ENCODE results near the gene DUSP7.

Gene DUSP7

DNA sequence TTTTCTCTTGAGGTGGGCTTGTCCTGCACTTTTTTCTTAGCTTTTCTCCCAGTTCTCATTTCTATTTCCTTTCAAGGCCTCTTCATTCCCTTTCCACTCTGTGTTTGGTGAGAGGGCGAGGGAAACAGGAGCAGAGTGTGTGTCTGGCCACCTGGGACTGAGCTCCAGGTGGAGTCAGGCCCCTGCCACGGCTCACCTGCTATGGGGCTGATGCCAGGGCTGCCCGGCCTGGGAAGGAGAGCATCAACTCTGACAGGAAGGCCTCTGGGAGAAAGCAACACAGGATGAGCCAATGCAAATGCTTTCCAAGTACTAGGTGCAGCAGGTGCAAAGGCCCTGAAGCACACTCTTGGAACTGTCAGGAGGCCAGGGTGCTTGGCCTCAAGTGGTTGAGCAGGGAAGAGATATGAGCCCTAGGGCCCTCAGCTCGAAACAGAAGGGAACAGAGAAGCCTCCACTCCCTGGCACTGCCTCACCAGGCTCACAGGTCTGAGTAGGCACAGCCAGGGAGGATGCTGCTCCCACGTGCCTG, 27.3 kb upstream of the DUSP7 start:
- Histone ChIP-seq H3F3A (ENCODE audit: control insufficient read depth, insufficient read depth) (no peaks in the 10 kb centered on the region), H3K27ac (ENCODE audit: low read depth, low read length) (no peak overlapping the region), H3K4me3 (ENCODE audit: low read length) (no peak overlapping the region), H3K4me2 (ENCODE audit: low read length) (no peak overlapping the region), H3K9me2 (replicated peaks; ENCODE audit: control insufficient read depth, low read length) (no peaks in the 10 kb centered on the region), H4K20me1 (ENCODE audit: control insufficient read depth, insufficient read depth, low read depth, low read length) (no peaks in the 10 kb centered on the region), H3K79me2 (ENCODE audit: control insufficient read depth, low read length) (no peaks in the 10 kb centered on the region), H3K27me3 (ENCODE audit: control insufficient read depth, low read length) (no peaks in the 10 kb centered on the region), H3K4me1 (ENCODE audit: control insufficient read depth, low read length) (peaks cover 18% of the 10 kb centered on the region), H3K36me3 (ENCODE audit: control insufficient read depth, low read length) (no peaks in the 10 kb centered on the region), H3K9me3 (ENCODE audit: control insufficient read depth, insufficient read depth, low read length) (no peaks in the 10 kb centered on the region)
- TF ChIP-seq EZH2phosphoT487 (IDR thresholded peaks at IDR 0.05; ENCODE audit: borderline replicate concordance, low read length), result no peak
- TF ChIP-seq, protein P1, sequence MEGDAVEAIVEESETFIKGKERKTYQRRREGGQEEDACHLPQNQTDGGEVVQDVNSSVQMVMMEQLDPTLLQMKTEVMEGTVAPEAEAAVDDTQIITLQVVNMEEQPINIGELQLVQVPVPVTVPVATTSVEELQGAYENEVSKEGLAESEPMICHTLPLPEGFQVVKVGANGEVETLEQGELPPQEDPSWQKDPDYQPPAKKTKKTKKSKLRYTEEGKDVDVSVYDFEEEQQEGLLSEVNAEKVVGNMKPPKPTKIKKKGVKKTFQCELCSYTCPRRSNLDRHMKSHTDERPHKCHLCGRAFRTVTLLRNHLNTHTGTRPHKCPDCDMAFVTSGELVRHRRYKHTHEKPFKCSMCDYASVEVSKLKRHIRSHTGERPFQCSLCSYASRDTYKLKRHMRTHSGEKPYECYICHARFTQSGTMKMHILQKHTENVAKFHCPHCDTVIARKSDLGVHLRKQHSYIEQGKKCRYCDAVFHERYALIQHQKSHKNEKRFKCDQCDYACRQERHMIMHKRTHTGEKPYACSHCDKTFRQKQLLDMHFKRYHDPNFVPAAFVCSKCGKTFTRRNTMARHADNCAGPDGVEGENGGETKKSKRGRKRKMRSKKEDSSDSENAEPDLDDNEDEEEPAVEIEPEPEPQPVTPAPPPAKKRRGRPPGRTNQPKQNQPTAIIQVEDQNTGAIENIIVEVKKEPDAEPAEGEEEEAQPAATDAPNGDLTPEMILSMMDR (IDR thresholded peaks at IDR 0.05; ENCODE audit: low read depth, low read length, poor library complexity, severe bottlenecking), result no peak

DNA sequence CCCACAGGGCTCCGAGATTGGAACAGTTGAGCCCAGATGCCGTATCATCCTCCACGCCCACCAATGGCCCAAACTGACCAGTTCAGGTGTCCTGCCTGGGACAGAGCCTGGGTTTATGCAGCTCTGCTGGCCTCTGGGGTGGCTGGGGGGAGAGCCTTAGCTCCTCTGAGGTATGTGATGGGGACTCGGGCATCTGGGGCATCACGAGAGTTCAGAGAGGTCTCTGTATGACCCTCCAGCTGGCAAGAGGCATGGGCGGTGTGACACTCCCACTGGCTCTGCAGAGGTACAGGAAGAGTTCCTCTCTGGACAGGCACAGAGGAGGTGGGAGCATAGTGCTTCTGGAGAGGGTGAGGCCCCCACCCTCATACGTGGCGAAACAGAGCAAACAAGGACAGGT, 26.6 kb upstream of the DUSP7 start:
- Histone ChIP-seq H3K27me3 (ENCODE audit: control insufficient read depth, low read length) (no peaks in the 10 kb centered on the region), H3F3A (ENCODE audit: control insufficient read depth, insufficient read depth) (no peaks in the 10 kb centered on the region), H4K20me1 (ENCODE audit: control insufficient read depth, insufficient read depth, low read depth, low read length) (no peaks in the 10 kb centered on the region), H3K4me3 (ENCODE audit: low read length) (no peak overlapping the region), H3K79me2 (ENCODE audit: control insufficient read depth, low read length) (no peaks in the 10 kb centered on the region), H3K27ac (ENCODE audit: low read depth, low read length) (no peak overlapping the region), H3K36me3 (ENCODE audit: control insufficient read depth, low read length) (no peaks in the 10 kb centered on the region), H3K9me3 (ENCODE audit: control insufficient read depth, insufficient read depth, low read length) (no peaks in the 10 kb centered on the region), H3K9me2 (replicated peaks; ENCODE audit: control insufficient read depth, low read length) (no peaks in the 10 kb centered on the region), H3K4me2 (ENCODE audit: low read length) (no peak overlapping the region), H3K4me1 (ENCODE audit: control insufficient read depth, low read length) (peaks cover 14% of the 10 kb centered on the region)
- no peak for TF ChIP-seq EZH2phosphoT487 (IDR thresholded peaks at IDR 0.05; ENCODE audit: borderline replicate concordance, low read length)

DNA sequence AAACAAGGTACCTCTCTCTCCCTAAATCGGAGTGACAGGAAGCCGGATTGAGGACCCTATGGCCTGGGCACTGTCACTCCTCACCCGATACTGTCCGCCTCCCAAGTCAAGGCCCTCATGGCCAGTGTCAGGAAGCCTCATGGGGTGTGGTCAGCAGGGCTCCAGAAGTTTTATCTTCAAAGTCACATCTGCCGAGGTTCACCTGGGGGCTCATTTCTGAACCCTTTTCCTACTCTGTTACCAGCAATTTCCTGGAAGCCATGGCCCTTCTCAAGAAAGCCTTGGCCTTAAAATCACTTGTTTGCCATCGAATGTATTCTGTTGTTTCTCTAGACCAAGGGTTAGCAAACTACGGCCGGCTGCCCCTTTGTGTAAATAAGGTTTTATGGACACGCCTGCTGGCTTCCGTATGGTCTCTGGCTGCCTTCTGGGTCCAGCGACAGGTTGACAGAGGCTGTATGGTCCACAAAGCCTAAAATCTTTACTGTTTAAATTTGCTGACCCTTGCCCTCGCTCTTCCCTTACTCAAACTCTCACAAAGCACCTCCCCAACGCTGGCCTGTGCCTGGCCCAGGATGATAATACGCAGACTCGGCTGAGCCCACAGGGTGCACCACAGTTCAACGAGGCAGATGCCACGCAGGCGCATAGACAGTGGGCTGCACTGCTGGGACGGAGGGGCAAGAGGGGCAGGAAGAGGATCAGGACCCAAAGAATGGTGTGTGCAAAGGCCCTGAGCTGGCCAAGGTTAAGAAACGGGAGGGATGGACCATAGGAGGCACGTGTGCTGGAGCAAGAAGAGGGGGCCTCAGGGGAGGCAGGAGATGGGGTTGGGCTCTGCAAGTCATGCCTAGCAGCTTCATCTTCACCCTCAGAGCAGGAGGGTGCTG, 24.7 kb upstream of the DUSP7 start:
- no peaks in the 10 kb centered on the region for H3K36me3 ChIP-seq (ENCODE audit: control insufficient read depth, low read length)
- no peak overlapping the region for H3K27ac ChIP-seq (ENCODE audit: low read depth, low read length)
- H3K9me3 ChIP-seq (ENCODE audit: control insufficient read depth, insufficient read depth, low read length), result no peaks in the 10 kb centered on the region
- no peaks in the 10 kb centered on the region for H3K79me2 ChIP-seq (ENCODE audit: control insufficient read depth, low read length)
- no peaks in the 10 kb centered on the region for H3K27me3 ChIP-seq (ENCODE audit: control insufficient read depth, low read length)
- H3F3A ChIP-seq (ENCODE audit: control insufficient read depth, insufficient read depth), result no peaks in the 10 kb centered on the region
- no peaks in the 10 kb centered on the region for H4K20me1 ChIP-seq (ENCODE audit: control insufficient read depth, insufficient read depth, low read depth, low read length)
- H3K4me3 ChIP-seq (ENCODE audit: low read length), result no peak overlapping the region
- no peak overlapping the region for H3K4me2 ChIP-seq (ENCODE audit: low read length)
- H3K4me1 ChIP-seq (ENCODE audit: control insufficient read depth, low read length), result no peaks in the 10 kb centered on the region
- H3K9me2 ChIP-seq (replicated peaks; ENCODE audit: control insufficient read depth, low read length), result no peaks in the 10 kb centered on the region
- TF ChIP-seq EZH2phosphoT487 (IDR thresholded peaks at IDR 0.05; ENCODE audit: borderline replicate concordance, low read length), result no peak
- TF ChIP-seq, protein P1 (IDR thresholded peaks at IDR 0.05; ENCODE audit: low read depth, low read length, poor library complexity, severe bottlenecking), result no peak

DNA sequence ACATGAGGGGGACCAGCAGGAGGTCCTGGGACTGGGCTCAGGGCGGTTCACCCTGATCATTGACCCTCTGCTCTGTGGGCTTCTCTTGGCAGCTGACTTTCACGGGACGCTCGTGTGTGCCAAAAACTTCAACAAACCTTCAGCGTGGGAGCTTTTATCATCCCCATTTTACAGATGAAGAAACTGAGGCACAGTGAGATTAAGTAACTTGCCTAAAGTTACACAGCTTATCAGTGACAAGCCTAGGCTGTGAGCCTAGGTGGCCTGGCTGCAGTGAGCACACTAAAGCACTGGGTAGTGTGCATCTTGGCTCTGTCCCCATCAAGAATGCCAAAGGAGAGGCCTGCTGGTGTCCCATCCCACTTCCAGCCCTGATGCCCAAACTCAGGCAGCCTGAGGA, 23.6 kb upstream of the DUSP7 start:
- TF ChIP-seq, protein P1 (IDR thresholded peaks at IDR 0.05; ENCODE audit: low read depth, low read length, poor library complexity, severe bottlenecking), result no peak
- TF ChIP-seq EZH2phosphoT487 (IDR thresholded peaks at IDR 0.05; ENCODE audit: borderline replicate concordance, low read length), result no peak
- H3K9me3 ChIP-seq (ENCODE audit: control insufficient read depth, insufficient read depth, low read length), result no peaks in the 10 kb centered on the region

More for the DNA sequence above, 23.6 kb upstream of the DUSP7 start:
- Histone ChIP-seq H3K9me2 (replicated peaks; ENCODE audit: control insufficient read depth, low read length) (no peaks in the 10 kb centered on the region), H3K79me2 (ENCODE audit: control insufficient read depth, low read length) (no peaks in the 10 kb centered on the region), H3K4me3 (ENCODE audit: low read length) (no peak overlapping the region), H3K27me3 (ENCODE audit: control insufficient read depth, low read length) (no peaks in the 10 kb centered on the region), H3K4me2 (ENCODE audit: low read length) (no peak overlapping the region), H3F3A (ENCODE audit: control insufficient read depth, insufficient read depth) (no peaks in the 10 kb centered on the region), H3K4me1 (ENCODE audit: control insufficient read depth, low read length) (no peaks in the 10 kb centered on the region), H4K20me1 (ENCODE audit: control insufficient read depth, insufficient read depth, low read depth, low read length) (no peaks in the 10 kb centered on the region), H3K36me3 (ENCODE audit: control insufficient read depth, low read length) (peaks cover 3% of the 10 kb centered on the region; the same call in 1 of the 2 replicates), H3K27ac (ENCODE audit: low read depth, low read length) (no peak overlapping the region)
